Measurements from ENCODE around the gene PAAF1. TPM values are rescaled to one million over a fixed set of nuclear protein-coding genes. Genes with fewer than 3 reads are reported as not detected.

Gene PAAF1
- total and polyA plus RNA-seq, 2 of the 13 experiments (the other 11 are each of a cell fraction or from before 2014, with no cell fraction given): 13.5 to 28.8 TPM

DNA sequence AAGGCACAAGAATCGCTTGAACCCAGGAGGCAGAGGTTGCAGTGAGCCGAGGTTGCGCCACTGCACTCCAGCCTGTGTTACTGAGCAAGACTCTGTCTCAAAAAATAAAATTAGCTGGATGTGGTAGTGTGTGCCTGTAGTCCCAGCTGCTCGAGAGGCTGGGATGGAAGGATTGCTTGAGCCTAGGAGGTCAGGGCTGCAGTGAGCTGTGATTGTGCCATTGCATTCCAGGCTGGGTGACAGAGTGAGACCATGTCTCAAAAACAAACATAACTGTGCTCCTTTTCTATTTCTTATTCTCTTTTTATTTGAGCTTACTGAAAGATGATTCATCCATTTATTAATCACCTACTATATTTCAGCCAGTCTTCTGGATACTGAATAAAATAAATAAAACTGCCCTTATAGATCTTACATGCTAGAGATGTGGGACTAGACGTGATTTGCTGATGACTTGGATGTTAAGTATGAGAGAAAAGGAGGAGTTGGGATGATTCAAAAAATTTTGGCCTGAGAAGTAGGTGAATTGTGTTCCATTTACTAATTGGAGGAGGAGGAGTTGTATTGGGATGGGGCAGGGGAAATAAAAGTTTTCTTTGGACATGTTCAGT lies 18.0 kb downstream of the PAAF1 start (continued):
- TF ChIP-seq ZNF563 (CRISPR knock-in tag; IDR thresholded peaks at IDR 0.05) (no peak), HNF1A (IDR thresholded peaks at IDR 0.05; ENCODE audit: low read depth) (no peak), HNF1A (CRISPR knock-in tag; IDR thresholded peaks at IDR 0.05; ENCODE audit: borderline replicate concordance) (no peak), FOXO1 (CRISPR knock-in tag; IDR thresholded peaks at IDR 0.05) (no peak), ZNF317 (CRISPR knock-in tag; IDR thresholded peaks at IDR 0.05) (no peak), KIAA2018 (CRISPR knock-in tag; IDR thresholded peaks at IDR 0.05; ENCODE audit: borderline replicate concordance) (no peak)
- TF ChIP-seq, protein P1, sequence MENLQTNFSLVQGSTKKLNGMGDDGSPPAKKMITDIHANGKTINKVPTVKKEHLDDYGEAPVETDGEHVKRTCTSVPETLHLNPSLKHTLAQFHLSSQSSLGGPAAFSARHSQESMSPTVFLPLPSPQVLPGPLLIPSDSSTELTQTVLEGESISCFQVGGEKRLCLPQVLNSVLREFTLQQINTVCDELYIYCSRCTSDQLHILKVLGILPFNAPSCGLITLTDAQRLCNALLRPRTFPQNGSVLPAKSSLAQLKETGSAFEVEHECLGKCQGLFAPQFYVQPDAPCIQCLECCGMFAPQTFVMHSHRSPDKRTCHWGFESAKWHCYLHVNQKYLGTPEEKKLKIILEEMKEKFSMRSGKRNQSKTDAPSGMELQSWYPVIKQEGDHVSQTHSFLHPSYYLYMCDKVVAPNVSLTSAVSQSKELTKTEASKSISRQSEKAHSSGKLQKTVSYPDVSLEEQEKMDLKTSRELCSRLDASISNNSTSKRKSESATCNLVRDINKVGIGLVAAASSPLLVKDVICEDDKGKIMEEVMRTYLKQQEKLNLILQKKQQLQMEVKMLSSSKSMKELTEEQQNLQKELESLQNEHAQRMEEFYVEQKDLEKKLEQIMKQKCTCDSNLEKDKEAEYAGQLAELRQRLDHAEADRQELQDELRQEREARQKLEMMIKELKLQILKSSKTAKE (CRISPR knock-in tag; IDR thresholded peaks at IDR 0.05; ENCODE audit: borderline replicate concordance): no peak
- TF ChIP-seq, protein P2, sequence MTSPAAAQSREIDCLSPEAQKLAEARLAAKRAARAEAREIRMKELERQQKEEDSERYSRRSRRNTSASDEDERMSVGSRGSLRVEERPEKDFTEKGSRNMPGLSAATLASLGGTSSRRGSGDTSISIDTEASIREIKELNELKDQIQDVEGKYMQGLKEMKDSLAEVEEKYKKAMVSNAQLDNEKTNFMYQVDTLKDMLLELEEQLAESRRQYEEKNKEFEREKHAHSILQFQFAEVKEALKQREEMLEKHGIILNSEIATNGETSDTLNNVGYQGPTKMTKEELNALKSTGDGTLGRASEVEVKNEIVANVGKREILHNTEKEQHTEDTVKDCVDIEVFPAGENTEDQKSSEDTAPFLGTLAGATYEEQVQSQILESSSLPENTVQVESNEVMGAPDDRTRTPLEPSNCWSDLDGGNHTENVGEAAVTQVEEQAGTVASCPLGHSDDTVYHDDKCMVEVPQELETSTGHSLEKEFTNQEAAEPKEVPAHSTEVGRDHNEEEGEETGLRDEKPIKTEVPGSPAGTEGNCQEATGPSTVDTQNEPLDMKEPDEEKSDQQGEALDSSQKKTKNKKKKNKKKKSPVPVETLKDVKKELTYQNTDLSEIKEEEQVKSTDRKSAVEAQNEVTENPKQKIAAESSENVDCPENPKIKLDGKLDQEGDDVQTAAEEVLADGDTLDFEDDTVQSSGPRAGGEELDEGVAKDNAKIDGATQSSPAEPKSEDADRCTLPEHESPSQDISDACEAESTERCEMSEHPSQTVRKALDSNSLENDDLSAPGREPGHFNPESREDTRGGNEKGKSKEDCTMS (CRISPR knock-in tag; conservative IDR thresholded peaks at IDR 0.05): no peak
